NCI-H1417 treated with DMSO at 0.1 percent for 48 hours (cell line): ENCODE measurements around the gene PTPRN.
"Not testable (repeated sequence)": the region's sequence is repeated elsewhere in the genome, so short reads cannot be mapped to it uniquely, and the experiment has no call there.

Experiments used
- DNase-seq: peaks from one replicate; lab custom pipeline; 2025; lab: John Stamatoyannopoulos, UW

The PTPRN gene

DNA sequence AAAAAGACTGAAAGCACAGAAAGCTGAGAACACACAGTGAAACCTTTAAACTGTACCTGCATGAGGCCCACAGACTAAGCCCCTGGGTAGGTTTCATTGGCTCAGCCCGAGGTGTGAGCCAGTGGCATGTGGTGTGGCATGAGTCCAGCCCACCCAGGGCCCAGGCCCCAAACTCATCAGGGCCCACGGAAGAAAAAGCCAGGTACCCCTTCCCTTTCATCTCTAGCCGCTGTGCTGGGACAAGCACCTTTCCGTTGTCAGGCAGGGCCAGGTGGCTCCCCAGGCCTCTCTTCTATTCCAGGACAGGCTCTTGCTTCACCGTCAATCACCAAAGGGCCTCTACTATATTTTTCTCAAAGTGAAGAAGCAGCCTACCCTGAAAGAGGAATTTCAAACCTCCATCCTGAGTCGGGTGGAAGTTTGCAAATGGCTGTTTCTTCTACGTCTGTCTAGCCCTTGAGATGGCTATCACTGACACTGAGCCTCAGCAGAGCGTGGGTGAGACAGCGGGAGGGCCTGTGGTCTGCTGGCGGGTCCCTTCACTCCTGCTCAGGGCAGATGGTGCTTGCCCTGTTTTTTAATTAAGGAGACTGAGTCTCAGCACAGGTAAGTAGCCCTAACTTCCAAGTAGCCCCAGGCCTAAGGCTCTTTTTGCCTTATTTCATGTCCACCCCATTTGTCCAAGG lies 21.5 kb downstream of the PTPRN start:
- no peak for DNase-seq

DNA sequence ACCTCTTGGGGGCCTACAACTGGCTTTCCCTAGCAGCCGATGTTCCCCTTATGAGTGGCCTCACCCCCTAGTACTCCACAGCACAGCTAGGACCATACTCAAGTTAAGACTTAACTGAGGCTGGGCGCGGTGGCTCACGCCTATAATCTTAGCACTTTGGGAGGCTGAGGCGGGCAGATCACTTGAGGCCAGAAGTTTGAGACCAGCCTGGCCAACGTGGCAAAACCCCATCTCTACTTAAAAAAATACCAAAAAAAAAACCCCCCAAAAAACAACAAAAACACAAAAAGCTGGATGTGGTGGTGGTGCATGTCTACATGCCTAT lies 22.1 kb downstream of the PTPRN start:
- DNase-seq: not testable (repeated sequence)

DNA sequence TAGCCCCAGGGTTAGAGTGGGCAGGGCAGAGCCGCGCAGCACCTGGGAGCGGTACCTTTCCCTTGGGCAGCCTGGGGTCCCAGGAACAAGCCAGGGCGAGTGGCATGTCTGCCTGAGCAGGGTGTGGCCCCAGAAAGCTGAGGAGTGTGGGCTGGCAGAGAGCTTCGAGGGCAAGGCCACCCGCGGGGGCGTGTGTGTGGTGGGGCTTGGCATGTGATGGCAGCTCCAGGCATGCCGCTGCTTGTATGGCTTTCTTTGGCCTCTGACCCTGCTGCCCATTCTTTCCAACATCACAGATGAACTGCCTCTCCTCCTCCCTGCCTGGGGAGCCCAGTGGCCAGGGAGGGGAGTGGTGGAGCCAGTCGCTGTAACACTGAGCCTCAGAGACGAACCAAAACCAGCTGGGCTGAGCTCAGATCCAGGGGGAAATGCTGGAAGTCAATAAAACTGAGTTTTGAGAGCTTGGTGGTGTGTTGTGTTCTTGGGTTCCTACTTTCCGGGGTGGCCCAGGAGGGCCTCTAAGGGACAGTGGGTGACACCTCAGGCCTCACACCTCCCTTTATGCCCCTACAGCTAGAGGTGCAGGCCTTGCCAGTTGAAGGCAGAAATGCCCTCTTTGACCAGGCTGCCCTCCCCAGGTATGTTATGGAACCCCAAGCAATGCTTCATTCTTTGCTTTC lies 22.6 kb downstream of the PTPRN start:
- DNase-seq: no peak

DNA sequence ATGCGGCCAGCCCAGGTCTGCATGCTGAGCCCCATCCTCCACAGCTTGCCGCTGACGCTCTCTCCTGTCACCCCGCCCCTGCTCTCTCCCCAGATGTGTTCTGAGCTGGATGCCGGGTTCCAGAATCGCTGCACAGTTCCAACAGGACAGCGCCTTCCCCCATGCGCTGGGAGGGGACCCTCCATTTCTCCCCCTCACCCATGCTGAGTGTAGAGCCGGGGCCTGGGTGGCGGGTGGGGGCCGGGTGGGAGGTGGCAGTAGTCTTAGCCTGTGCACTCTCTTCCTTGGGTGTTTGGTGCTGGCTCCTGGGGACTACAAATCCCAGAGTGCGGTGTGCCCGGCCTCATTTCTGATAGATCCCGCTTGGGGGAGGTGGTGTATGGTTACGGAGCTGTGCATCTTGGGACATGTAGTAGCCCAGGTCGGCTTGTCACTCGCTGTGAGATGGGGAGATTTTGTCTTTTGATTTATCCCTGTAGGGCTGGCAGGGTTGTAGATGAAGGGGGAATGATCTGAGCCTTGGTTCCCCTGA lies 23.2 kb downstream of the PTPRN start:
- DNase-seq: no peak

DNA sequence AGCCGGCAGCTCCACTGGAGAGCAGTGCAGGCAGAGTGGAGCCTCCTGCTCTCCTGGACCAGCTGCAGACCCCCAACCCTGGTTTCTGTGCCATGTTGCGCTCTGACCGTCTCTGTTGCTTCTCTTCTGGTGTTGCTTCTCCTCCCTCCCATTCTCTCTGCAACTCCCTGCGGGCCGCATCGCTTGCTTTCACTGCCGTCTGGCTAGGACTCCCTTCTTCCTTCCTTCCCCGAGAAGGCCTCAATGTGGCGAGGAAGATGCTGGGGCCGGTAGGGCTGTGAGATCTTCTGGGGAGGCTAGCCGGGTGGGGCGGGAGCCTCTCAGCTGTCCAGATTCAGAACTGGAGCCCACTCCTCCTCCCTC lies 23.8 kb downstream of the PTPRN start:
- DNase-seq: no peak

DNA sequence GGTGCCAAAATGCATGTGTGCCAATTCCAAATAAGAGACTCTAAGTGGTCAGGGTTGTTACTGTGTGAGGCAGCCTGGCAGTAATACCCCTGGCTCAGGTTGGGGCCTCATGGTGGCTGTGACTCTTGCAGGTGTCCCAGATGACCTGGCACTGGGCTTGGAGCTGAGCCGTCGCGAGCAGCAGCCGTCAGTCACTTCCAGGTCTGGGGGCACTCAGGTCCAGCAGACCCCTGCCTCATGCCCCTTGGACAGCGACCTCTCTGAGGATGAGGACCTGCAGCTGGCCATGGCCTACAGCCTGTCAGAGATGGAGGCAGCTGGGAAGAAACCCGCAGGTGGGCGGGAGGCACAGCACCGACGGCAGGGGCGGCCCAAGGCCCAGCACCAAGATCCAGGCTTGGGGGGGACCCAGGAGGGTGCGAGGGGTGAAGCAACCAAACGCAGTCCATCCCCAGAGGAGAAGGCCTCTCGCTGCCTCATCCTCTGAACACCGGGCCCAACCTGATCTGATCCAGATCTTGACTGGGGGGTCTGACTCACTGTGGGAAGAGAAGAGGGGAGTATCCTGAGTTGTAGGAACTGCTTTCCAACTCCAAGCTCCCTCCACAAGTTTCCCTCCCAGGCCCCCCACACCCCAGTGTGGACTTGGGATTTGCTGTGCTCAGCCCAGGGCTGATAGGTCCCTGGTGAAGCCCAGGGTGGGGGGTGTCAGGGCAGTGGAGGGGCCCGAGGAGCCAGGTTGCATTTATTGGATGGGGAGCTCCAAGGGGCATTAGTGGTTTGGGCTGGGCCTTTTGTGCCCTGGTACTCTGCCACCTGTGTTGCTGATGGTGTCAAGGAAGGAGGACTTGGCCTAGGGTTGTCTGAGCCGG lies 24.5 kb downstream of the PTPRN start:
- no peak for DNase-seq

DNA sequence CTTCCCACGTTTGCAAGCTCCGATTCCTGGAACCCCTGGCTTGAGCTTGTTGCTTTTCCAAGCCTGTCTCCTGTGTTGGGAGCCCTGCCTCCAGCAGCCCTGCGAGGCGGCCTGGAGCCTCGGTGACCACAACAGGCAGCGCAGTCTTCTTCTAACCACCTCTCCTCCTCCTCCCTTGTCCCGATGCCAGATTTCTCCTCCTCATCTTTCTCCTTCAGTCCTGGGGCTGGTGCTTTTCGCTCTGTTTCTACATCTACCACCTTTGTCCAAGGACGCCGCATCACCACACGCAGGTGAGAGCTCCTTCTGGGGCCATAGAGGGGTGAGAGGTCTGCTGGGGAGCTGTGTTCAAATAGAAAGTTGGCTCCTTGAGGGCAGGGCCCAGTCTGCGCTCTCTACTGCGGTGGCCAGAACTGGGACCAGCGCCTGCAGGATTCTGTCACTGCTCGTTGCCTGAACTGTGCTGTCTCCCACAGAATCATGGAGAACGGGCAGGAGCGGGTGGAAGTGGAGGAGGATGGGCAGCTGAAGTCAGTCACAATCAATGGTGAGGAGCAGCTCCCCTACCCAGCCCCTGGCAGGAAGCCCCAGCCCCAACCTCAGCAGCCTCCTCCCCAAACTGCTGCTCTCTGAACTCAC lies 26.1 kb downstream of the PTPRN start:
- no peak for DNase-seq

DNA sequence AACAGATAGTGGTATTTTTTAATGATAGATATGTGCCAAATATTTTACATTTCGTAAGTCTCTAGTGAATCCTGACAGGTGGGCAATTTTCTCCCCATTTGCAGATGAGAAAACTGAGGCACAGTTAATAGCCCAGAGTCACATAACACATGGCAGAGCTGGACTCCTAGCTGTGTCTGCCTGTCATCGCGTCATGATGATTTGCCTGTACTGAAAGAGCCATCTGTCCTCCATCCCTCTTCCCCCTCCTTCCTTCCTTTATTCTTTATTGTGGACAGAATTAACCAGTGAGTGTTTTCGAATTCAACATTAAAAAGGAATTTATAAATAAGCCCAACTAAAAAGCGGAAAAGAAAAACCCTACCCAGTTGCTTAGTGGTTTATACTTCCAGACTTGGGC lies 26.8 kb downstream of the PTPRN start:
- DNase-seq: no peak

DNA sequence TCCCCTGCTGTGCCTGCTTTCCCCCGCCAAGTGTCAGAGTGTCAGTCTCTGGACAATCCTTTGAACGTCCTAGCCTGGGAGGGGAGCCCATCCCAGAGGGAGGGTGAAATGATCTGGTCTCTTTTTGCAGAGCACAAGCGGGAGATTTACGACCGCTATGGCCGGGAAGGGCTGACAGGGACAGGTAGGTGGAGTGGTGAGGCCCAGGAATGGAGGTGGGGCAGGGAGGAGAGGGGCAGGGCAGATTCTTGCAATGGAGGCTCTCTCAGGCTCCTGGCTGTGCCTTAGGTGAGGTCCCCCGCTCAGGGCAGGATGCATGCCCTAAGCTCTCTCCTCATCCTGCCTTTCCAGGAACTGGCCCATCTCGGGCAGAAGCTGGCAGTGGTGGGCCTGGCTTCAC lies 27.6 kb downstream of the PTPRN start:
- no peak for DNase-seq

DNA sequence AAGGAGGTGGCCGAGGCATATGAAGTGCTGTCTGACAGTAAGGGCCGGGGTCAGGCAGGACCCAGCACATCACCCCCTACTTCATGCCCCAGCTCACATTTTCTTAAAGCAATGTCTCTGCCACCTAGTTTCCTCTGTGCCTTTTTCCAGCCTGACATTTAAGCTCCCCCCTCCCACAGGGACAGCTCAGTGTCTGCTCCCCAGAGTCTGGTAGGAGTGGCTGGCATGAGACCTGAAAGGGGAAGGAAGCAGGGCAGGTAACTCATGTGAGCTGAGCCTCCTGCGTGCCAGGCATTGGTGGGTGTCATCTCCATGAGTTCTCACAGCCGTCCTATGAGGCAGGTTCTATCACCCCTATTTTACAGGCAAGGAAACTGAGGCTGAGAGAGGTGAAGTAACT lies 28.6 kb downstream of the PTPRN start:
- DNase-seq: no peak

DNA sequence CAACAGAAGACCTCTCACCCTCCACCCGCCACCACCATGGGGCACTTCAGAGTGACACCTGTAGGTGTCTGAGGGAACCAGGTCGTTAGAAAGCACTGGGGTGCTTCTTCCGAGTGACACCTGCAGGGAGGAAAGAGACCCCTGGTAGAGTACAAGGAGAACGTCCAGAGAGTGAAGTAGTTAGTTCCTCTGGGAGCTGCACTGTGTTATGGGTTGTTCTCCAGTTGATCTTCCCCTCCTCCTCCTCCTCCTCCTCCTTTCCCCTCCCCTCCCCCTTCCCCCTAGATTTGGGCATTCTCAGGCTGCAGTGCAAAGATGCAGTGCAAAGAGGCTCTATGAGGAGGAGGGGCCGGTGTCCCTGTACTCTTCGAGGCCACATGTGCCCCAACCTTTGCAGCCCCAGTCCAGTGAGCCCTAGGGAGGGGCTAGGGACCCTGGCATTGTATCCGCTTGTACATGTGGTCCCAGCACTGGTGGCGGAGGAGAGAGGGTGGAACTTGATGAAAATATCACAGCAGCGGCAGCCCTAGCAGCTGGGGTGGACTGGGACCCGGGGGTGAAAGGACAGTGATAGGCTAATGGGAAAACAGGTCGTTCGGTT lies 29.2 kb downstream of the PTPRN start:
- no peak for DNase-seq

DNA sequence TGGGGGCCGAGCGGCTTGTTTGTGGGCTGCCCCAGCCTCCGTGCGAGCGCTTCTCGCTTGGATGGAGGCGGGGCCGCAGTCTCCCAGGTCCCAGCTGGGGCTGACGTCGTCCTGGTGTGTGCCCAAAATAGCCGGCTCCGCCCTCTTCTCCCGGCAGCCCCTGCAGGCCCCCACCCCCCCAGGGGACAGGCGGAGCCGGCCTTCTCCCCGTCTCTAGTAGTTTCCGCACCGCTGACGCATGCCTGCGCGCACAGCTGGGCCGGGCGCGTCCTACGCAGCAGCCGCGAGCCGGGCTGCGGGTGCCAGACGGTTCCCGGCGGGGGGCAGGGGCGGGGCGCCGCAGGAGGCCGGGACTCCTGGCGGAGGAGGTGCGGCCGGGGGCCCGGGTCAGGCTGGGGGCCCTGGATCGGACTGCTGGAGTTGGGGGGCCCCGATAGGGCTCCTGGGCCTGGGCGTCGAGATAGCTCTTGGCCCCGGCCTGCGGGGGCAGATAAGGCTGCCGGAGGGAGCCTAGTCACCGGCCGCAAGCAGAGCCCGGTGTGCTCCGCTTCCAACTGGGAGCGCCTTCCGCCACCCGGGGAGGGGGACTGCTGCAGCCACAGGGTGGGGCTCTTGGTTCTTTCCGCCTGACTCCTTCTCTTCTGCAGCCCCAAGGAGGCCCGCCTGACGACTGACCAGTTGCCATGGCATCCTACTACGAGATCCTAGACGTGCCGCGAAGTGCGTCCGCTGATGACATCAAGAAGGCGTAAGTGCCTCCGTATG lies 29.9 kb downstream of the PTPRN start, which contains the start of gene DNAJB2:
DNAJB2 (plus strand) TSS at position 216 of the 765 bp plus-strand sequence; CDS start at position 684, 468 bp downstream.
- peak; percentile 75 for DNase-seq

DNA sequence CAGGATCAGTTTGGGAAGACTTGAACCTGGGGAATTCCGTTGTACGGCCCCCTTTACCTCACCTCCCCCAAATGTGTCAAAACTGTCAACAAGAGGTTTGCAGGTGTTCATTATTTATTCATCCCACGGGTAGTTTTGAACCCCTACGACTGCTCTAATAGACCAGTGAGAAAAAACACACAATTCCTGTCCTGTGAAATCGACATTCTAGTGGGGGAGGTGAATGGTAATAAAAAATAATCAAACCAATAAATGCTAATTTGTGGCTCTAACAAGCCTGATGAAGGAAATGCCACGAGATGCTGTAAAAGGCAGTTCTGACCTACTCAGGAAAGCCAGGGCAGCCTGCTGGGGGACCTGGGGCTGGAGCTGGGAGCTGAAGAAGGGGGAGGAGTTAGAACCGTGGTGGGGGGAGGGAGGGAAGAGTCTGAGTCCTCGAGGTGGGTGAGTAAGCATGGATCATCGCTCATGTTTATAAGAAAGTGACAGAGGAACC lies 30.5 kb downstream of the PTPRN start:
- DNase-seq: no peak

DNA sequence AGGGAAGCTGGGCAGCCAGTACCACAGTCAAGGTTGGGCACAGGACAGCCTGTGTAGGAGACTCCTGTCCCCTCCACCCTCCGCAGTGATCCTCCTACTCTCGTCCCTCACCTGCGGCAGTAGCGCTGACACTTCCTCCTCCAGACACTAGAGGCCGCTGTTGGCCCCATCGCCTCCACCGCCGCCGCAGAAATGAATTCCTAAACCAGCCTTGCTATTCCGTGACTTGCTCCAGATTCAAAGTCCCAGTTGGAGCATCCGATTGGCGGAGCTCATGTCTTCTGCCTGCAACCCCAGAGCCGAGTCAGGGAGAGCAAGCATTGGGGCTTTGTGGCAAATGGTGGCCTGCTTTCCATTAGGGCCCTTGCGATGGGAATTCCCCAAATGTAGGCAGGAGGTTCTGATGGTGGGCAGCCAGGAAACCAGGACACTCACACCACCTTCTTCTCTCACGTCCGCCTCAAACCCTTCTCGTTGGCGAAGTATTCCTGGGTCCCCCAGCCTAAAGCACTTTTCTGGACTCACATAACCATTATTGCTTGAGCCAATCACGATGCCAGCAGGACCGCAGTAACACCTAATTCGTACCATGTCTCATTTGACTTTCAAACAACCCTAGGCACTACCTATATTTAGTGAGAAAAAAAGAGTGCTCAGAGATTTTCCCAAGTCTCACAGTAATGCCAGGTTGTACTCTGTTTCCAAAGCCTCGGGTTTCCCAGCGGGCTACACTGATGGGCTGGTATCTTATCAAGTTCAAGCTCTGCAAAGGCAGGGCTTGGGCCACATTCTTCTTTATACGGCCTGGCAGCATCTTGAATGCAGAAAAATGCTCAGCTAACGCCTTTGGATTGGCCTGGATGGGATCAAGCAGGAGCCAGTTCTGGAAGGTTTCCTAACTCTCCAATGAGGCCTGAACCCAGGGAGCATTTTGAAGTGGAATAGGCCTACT lies 31.2 kb downstream of the PTPRN start:
- DNase-seq: peak; percentile 13

DNA sequence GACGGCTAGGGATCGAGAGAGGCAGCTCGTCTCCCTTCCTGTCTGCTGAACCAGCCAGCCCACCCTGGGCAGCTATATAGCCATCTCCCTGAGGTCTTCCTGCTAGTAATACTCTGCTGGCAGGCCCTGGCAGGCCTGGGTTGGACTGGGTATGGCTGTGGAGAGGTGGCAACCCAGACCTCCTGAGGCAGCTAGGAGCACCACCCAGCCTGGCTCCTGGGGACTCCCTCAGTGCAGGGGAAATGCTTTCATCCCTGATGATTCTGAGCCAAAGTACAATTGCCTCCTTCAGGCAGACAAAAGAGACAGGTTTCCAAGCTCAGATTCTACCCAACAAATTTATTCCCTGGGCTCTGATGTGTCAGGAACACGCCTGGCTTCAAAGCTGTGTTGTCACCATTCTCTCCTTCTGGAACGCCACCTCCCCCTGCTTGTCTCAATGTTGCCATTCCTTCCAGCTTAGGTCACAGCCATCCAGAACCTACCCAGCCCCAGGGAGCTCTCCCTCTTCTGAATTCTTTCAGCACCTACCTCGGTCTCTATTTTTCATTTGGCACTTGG lies 34.8 kb downstream of the PTPRN start:
- no peak for DNase-seq

DNA sequence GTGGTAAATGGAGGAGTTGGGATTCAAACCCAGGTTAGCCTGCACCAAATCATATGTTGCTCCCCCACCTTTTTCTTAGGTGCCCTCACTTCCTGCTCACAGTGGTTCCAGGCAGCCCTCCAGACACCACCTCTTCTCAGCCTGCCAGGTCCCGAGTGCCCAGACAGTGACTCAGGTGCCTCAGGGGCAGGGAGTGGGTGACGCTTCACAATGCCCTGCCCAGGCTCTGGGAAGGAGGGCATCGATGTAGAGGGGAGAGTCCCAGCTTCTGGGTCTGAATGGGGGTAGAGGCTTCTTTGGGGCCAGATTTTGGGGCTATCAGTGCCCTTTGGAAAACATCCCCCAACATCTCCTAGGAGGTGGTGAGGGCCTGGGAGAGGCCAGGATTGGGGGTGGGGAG lies 35.3 kb downstream of the PTPRN start:
- DNase-seq: no peak

DNA sequence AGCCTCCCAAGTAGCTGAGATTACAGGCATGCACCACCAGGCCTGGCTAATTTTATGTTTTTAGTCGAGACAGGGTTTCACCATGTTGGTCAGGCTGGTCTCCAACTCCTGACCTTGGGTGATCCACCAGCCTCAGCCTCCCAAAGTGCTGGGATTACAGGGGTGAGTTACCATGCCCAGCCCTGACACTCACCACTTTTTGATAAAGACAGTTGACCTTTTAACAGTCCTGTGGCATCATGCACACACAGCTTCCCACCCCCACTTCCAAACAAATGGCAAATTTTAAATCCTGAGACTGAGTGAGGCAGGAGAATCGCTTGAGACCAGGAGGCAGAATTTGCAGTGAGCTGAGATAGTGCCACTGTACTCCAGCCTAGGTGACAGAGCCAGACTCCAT lies 36.2 kb downstream of the PTPRN start:
- DNase-seq: no peak

DNA sequence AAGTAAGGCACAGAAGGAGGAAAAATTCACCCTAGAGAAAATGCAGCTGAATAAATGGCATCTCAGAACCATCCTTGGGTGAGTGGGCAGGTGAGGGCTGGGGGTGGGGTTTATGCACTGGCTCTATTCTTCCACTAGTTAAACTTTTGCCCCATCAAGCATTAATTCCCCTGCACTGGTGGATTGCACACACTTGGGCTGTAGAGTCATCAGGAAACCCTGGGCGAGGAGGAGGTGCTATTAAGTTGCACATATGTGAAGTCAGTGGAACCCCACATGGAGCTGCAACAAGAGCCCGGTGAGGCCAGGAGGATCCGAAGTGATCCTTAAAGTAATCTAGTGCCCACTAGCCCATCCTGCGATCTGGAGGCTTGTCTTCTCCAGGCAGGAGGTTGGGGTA lies 36.8 kb downstream of the PTPRN start:
- no peak for DNase-seq

DNA sequence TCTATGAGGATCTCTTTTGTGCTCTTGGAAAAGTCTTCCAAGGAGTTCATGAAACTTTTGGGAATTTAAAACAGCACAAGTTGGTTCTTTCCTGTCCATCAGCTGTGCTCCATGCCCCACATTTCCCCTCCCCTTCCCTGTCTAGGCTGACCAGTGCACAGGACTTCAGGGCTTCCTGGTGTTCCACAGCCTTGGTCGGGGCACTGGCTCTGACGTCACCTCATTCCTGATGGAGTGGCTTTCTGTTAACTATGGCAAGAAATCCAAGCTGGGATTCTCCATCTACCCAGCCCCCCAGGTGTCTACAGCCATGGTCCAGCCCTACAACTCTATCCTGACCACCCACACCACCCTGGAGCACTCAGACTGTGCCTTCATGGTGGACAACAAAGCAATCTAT lies 38.2 kb downstream of the PTPRN start:
- DNase-seq: no peak

DNA sequence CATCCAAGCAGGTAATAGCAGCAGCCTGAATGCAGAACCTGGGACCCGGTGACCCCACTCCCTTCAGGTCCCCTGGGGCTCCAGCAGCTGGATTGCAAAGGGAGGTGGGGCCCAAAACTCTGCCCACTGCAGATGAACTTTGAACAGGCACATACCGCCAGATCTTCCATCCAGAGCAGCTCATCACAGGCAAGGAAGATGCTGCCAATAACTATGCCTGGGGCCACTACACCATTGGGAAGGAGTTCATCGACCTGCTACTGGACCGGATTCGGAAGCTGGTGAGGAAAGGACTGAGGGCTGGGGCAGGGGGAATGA lies 39.2 kb downstream of the PTPRN start:
- DNase-seq: no peak
